NCI-H1105 (cell line): ENCODE results near the gene CYLD.

Experiments used
- DNase-seq: peaks from one replicate; lab custom pipeline; 2025; lab: John Stamatoyannopoulos, UW

CYLD gene

GRCh38 chr16:50820225-50820624, 78.3 kb downstream of the CYLD start:
- DNase-seq, result no peak

DNA sequence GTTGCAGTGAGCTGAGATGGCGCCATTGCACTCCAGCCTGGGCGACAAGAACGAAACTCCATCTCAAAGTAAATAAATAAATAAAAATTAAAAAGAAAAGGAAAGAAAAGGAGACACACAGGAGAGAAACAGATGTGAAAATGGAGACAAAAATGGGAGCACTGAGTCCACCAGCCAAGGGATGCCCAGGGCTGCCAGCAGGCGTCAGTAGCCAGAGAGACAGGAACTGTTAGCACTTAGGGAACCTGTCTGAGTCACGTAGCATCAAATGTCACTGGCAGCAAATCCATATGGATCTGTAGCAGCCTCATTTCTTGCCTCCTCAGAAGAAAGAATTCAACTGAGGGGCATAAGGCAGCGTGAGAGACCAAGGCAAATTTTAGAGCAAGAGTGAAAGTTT, 79.7 kb downstream of the CYLD start:
- no peak for DNase-seq

DNA sequence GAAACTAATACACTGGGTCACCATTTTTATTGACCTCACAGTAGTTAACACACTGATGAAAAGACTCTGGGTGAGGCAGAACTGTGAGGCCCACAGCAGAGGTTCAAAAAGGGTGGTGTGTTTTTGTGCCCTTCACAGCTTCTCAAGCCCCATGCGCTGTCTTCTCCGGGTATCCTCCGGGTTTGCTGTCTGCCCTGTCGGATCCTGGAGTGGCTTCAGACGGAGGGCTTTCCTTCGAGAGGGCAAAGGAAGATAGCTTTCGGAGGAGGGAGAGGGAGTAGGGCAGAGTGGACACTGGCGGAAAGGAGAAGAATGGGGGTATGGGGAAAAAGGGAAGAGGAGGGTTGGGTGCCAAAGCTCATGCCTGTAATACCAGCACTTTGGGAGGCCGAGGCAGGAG, 80.8 kb downstream of the CYLD start:
- no peak for DNase-seq

DNA sequence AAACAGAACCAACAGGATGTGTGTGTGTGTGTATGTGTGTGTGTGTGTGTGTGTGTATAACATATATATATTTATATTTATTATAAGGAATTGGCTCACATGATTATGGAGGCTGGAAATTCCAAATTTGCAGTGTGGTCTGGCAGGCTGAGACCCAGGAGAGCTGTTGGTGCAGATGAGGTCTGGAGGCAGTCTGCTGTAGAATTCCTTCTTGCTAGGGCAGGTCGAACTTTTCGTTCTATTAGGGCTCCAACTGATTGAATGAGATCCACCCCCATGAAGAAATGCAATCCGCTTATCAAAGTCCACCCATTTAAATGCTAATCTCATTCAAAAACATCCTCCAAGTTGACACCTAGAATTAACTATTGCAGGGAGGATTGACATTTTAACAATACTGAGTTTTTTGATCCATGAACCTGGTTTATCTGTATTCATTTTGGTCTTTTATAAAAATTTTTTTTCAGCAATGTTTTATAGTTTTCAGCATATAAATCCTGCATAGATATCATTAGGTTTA, 85.0 kb downstream of the CYLD start:
- DNase-seq, result no peak

DNA sequence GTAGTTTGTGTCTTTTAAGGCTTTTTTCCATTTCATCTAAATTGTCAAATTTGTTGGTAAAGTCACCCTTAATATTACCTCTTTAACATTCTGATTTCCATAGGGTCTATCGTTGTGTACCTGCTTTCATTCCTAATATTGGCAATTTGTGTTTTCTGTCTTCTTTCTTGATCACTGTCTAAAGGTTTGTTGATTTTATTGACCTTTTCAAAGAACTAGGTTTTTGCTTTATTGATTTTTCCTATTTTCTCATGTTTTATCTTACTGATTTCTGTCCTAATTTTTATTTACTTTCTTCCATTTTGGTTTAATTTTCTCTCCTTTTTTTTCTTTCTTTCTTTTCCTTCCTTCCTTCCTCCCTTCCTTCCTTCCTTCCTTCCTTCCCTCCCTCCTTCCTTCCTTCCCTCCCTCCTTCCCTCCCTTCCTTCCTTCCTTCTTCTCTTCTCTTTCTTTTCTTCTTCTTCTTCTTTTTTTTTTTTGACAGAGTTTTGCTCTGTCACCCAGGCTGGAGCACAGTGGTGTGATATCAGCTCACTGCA, 86.3 kb downstream of the CYLD start:
- DNase-seq, result no peak

DNA sequence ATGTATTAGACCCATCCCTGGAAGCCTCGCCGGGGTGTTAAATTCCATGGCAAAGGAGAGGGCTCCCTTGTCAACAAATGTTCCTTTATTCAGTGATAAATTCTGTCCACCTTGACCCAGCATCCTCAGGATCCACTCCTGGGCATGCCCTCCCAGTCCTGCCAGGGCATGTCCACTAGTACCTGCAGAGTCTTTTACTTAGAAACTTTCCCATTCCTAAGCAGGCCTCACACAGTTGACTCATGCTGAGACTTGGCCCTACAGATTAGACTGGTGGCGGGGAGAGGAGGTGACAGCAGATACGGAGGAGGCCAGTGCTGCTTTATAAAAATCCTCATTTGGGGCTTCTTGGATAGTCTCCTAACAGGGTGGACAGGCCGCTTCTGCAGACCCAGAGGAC, 88.8 kb downstream of the CYLD start:
- no peak for DNase-seq

DNA sequence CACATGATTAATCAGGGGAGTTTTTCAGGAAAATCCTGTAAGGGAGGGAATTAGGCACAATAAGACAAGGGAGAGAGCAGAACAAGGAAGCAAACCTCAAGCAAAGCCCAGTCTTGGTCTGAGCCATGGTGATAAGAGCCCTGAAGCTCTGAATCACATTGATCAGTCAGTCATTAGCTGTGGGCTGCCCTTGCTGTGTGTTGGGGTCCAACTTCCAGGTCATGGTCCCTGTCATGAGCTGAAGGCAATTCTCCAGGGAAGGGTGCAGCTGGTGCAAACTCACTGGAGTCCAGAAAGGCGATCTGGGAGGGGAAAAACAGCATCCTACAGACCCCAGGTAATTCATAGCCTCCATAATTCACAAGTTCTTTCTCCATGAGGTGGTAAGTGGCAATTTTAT, 89.9 kb downstream of the CYLD start:
- no peak for DNase-seq

DNA sequence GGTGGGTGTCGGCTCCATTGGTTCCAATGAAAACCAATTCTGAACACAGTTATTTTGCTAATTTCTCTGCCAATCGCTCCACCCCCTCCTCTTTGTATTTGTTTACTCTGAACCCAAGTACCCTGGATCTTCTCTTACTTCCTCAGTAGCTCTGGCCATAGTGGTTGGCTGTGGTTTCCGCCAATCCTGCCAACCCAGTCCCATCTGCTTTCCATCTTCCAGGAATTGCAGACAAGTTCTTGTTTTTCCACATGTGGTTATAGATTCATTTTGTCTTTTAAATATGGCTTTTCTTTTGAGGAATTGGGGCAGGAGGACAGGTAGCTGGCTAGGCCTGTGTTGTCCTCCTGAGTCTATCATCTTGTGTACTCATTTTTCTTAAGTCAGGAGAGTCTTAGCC, 92.0 kb downstream of the CYLD start:
- DNase-seq, result no peak

DNA sequence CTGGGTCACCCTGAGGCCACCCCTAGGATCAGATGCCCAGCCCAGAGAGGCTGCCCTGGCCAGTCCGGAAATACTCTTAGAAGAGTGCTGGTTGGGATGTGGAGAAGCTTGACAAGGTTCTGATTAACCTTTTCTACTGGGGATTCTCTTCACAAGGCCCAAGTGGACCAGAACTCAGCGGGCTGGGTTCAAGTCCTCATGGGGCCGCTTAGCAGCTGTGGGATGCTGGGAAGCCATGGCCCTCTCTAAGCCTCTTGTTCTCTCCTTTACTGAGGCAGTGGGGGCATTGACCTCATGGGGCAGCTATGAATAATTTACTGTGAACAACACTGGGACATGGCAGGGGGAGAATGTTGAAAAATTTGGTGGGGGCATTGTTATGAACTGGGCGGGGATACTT, 92.8 kb downstream of the CYLD start:
- DNase-seq, result no peak

- DNase-seq, result no peak
Measured at GRCh38 chr16:50835358-50836060, 93.6 kb downstream of the CYLD start.

- no peak for DNase-seq
Measured at GRCh38 chr16:50836121-50836621, 94.3 kb downstream of the CYLD start.

DNA sequence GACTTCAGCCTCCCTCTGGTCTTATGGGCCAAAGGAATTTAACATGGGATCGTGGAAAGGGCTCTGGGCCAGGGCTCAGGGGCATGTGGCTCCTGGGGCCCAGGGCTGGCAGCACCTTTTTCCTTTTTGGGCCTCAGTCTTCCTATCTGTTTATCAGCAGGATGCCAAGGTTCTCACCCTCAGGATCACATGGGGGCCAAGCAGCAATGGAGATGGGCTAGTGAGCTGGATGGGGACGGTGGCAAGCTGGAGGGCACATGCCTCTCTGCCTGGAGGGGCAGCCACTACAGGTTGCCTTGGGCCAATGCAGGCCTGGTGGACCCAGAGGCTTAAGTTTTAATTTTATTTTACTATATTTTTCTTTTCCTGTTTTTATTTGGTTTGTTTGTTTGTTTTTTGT, 95.4 kb downstream of the CYLD start:
- no peak for DNase-seq

- no peak for DNase-seq
Measured at GRCh38 chr16:50838165-50838564, 96.3 kb downstream of the CYLD start.

GRCh38 chr16:50838885-50839284, 97.0 kb downstream of the CYLD start:
- DNase-seq, result no peak

DNA sequence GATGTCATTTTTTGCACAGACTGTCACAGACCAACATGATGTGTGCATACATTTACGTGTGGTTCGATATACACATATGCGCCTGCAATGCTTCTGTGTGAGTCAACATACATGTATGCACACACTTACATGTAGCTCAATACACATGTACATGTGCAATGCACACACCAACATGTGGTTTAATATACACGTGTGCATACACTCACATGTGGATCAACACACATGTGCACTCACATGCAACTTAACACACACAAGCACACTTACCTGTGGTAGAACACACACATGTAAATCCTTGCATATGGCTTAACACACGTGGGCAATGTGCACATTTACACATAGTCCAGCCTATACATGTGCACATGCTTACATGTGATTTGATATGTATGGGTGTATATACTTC, 97.5 kb downstream of the CYLD start:
- DNase-seq, result no peak

GRCh38 chr16:50839920-50840729, 98.2 kb downstream of the CYLD start:
- no peak for DNase-seq

DNA sequence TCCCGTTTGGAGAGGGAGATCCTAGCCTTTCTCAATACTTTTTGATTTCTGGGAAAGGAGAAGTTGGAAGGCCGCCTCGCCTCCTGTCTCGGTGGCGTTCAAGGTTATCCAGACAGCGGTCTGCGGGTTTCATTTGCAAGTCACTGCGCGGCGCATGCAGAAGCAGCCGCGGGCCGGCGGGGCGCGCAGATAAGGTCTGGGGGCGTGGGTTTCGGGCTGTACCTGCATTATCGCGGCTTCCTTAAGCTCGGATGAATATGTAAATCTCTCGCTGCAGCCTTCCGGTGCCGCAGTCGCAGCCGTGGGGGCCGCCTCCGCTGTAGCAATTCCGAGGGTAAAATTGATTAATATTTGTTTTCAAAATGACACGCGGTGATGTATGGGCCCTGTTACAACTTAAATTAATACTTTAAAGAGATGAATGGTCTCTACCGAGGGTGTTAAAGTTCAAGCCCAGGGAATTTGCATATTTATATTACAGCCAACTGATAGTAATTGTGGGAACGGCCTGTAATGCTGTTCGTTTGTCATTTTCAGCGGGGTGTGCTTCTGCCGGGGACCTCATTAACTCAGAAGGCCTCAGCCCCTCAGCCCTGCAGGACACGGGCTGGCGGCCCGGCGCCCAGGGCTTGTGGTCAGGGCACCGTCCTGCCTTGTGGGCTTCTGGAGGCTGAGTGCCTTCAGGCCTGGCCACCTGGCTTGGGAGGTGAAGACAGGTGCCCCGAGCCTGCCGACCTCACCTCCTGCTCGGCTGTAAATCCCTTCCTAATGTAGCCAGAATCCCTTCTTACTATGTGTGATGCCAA, 99.4 kb downstream of the CYLD start:
- no peak for DNase-seq

DNA sequence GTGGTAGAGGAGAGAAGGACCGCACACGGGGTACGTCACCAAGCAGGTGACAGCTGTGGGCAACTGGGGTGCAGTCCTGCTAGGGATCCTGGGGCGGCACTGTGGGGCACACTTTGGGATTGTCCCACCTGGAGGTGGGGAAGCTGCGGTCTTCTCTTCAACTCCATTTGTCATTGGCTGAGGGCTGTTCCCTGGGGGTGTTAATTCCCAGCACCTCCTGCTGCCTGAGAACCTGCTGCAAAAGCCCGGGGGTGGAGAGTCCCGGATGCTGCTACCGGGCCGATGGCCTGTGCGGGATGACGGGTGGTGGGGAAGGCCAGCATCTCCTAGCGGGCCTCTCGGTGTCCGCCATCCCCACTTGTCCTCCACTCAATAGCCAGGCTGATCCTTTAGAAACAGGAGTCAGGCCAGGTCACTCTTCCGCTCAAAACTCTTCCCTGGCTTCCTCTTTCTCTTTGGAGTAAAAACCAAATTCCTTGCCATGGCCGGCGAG, 100.2 kb downstream of the CYLD start:
- DNase-seq, result no peak

DNA sequence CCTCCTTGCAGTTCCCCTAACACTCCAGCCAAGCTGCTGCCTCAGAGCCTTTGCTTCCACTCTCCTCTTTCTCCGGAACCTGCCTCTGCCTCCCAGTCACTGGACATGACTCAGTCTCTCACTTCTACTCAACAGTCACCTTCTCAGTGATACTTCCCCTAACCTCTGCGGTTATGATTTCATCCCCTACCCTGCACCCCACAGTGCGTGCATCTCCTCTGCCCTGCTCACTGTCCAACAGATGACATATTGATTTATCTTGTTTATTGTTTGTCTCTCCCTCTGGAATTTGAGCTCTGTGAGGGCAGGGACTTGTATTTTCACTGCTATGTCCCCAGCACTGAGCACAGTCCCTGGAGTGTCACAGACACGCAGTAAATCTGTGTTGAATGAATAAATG, 100.7 kb downstream of the CYLD start:
- DNase-seq, result no peak

- no peak for DNase-seq
Measured at GRCh38 chr16:50844840-50845239, 103.0 kb downstream of the CYLD start.

GRCh38 chr16:50845296-50845695, 103.4 kb downstream of the CYLD start:
- no peak for DNase-seq

- no peak for DNase-seq
Measured at GRCh38 chr16:50846511-50846910, 104.6 kb downstream of the CYLD start.
